ENCODE measurements around the gene IL26.

IL26 gene

DNA sequence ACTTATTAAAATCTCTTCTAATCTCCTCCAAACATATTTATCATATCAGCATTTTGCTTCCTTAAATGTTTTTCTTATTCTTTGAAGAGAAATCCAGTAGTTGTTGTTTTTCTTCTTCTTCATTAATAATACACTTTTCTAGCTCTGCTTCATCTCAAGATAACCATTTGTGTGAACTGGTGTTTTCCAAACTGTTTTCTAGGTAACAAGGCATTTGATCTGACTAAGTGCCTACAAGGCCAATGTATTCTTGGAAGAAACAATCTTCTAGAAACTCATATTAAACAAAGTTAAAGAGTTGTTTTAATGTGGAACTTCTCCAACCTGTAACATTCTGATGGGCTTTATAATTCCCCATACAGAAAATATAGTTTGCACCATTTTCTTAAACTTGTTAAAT is 35.3 kb downstream of the IL26 start:
- Mint-ChIP-seq H3K4me3 (no peak overlapping the region), H3K27ac (no peak overlapping the region), H3K4me1 (no peaks in the 10 kb centered on the region), H3K36me3 (ENCODE audit: low read depth) (no peaks in the 10 kb centered on the region), H3K27me3 (ENCODE audit: low read depth) (no peaks in the 10 kb centered on the region), H3K9me3 (no peaks in the 10 kb centered on the region)
- TF ChIP-seq, protein P1, sequence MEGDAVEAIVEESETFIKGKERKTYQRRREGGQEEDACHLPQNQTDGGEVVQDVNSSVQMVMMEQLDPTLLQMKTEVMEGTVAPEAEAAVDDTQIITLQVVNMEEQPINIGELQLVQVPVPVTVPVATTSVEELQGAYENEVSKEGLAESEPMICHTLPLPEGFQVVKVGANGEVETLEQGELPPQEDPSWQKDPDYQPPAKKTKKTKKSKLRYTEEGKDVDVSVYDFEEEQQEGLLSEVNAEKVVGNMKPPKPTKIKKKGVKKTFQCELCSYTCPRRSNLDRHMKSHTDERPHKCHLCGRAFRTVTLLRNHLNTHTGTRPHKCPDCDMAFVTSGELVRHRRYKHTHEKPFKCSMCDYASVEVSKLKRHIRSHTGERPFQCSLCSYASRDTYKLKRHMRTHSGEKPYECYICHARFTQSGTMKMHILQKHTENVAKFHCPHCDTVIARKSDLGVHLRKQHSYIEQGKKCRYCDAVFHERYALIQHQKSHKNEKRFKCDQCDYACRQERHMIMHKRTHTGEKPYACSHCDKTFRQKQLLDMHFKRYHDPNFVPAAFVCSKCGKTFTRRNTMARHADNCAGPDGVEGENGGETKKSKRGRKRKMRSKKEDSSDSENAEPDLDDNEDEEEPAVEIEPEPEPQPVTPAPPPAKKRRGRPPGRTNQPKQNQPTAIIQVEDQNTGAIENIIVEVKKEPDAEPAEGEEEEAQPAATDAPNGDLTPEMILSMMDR (IDR thresholded peaks at IDR 0.05; ENCODE audit: unreplicated experiment in 3 of 3): no peak

DNA sequence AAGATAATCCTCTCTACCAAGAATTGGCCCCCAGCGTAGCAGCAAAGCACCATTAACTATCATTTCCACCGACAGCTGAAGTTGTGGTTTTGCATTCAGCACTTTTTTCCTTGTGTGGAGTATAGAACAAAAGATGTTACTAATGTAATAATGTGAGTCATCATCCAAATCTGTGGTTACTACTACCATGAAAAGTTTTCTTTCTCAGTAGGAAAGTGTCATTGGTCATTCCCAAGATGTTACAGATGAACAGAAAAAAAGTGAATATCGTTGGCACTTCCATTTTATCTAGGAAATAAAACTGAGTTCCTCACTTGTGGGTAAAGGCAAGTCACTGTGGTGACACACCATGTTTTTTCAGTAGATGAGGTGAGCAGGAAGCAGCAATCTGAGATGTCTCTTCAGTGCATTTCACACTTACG is 35.8 kb downstream of the IL26 start:
- H3K27ac Mint-ChIP-seq: no peak overlapping the region
- H3K4me3 Mint-ChIP-seq: no peak overlapping the region
- TF ChIP-seq, protein P1 (IDR thresholded peaks at IDR 0.05; ENCODE audit: unreplicated experiment in 3 of 3): no peak
- no peaks in the 10 kb centered on the region for H3K9me3 Mint-ChIP-seq
- no peaks in the 10 kb centered on the region for H3K4me1 Mint-ChIP-seq
- H3K27me3 Mint-ChIP-seq (ENCODE audit: low read depth): no peaks in the 10 kb centered on the region
- H3K36me3 Mint-ChIP-seq (ENCODE audit: low read depth): no peaks in the 10 kb centered on the region

DNA sequence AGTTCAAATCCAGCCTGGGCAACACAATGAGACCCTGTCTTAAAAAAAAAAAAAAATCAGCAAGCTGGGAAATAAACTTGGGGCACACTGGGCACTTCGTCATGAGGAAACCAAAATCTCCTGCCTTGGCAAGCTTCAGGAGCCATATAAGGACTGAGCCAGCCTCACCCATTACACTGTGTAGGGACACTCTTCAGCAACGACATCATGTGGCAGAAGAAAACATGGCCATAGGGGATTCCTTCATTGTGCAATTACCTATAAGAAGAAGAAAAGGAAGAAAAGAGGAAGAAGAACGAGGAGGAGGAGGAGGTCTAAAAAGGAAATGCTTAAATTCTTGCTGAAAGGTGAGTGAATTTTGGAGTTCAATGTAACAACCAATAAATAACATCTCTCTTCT is 40.0 kb downstream of the IL26 start:
- Mint-ChIP-seq H3K4me3 (no peak overlapping the region), H3K27me3 (ENCODE audit: low read depth) (no peaks in the 10 kb centered on the region), H3K9me3 (no peaks in the 10 kb centered on the region), H3K36me3 (ENCODE audit: low read depth) (no peaks in the 10 kb centered on the region), H3K4me1 (peaks cover 4% of the 10 kb centered on the region), H3K27ac (no peak overlapping the region)
- TF ChIP-seq, protein P1 (IDR thresholded peaks at IDR 0.05; ENCODE audit: unreplicated experiment in 3 of 3): no peak

DNA sequence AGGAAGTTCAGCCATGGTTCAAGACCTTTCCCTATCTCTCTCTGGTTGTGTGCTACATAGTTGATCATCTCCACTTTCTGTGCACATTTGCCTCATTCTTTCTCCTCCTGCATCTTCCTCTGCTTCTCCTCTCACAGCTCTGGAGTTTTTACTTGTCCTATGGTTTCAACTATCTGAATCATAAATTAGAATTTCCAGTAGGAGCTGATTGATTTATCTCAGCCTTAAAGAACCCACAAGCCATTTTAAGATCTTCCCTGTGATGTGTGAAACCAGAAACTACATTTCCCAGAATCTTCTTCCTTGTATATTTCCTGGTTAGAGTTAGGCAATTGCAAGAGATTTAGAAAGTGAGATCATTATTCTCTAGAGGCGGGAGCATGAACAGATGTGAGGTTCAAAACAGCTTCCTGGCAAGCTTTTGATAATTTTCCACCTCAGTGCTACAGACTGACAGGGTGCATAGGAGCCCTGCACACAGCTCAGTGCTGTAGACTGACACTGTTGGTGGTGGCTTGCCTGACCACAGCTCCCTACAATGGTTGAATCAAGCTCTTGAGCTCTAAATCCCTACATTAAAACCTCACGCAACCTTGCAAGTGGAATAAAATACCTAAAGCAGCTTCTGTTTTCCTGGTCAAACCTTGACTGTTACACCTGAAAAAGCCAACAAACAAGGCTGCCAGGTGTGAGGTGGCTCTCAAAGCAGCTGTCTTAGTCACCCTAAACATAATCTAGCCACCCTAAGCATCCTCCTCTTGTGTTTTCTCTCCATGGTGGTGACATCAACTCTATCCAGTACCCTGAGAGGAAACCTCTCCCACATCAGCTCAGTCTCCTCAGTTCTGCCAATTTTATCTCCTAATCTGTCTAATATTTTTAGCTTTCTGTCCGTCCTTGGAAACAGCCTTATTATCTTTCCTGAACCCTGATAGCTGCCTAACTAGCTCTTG is 44.5 kb downstream of the IL26 start:
- Mint-ChIP-seq H3K4me3 (no peak overlapping the region), H3K27me3 (ENCODE audit: low read depth) (peaks cover 4% of the 10 kb centered on the region), H3K27ac (no peak overlapping the region), H3K9me3 (no peaks in the 10 kb centered on the region), H3K36me3 (ENCODE audit: low read depth) (no peaks in the 10 kb centered on the region), H3K4me1 (peaks cover 4% of the 10 kb centered on the region)
- TF ChIP-seq, protein P1 (IDR thresholded peaks at IDR 0.05; ENCODE audit: unreplicated experiment in 3 of 3): no peak

DNA sequence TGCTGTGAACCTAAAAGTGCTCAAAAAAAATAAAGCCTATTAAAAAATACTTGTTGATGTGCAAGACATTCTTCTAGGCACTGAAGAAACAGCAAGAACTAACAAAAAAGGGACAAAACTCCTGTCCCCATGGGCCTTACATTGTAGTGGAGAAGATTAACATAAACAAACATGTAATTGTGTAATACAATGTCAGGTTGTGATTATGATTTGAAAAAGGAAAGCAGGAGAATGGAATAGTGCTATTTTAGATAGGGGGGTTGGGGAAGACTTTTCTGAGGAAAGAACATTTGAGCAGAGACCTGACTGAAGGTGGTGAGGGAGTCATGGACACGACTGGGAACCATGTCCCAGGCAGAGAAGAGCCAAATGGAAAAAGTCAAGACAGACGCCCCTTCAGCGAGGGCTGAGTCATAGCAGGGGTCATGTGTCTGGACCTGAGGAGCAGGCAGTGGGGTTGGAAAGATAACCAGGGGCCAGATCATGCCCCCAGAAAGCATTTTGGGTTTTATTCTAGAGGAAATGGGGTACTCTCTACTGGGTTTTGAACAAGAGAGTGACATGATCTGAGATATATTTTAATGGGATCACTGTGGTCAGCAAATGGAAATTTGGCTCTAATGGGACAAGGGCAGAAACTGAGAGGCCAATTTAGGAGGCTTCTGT is 46.7 kb downstream of the IL26 start:
- Mint-ChIP-seq H3K36me3 (ENCODE audit: low read depth) (no peaks in the 10 kb centered on the region), H3K9me3 (peaks cover 6% of the 10 kb centered on the region), H3K4me1 (peaks cover 4% of the 10 kb centered on the region), H3K4me3 (no peak overlapping the region), H3K27ac (no peak overlapping the region), H3K27me3 (ENCODE audit: low read depth) (peaks cover 4% of the 10 kb centered on the region)
- TF ChIP-seq, protein P1 (IDR thresholded peaks at IDR 0.05; ENCODE audit: unreplicated experiment in 3 of 3): no peak

Measured in nephron (organoid).